ENCODE results near the gene PTPRD.

DNA sequence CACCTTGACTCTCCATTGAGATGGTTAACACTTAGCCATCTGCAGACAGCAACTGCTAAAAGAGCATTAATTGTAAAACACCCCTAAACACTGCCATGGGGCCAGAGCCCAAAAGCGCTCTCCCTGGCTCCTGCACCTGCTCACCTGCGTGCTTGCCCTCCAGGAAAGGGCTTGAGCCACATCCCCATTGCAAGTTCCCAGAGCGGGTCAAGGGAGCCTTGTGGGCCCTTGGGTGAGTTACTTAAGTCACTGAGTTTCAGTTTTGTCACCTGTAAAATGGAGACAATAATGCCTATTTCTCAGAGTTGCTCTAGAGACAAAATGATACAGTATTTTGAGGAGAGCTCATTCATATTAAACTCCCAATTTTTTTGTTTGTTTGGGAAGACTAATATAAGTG is 967.8 kb downstream of the PTPRD start:
- TF ChIP-seq POLR2AphosphoS5 (IDR thresholded peaks at IDR 0.05; ENCODE audit: borderline replicate concordance, low read depth, low read length) (no peak), EZH2 (IDR thresholded peaks at IDR 0.05) (no peak)
